NOMO-1 (cell line): ENCODE data around the gene AIG1.
"Not testable (repeated sequence)": the region's sequence is repeated elsewhere in the genome, so short reads cannot be mapped to it uniquely, and the experiment has no call there.

Experiments used
- DNase-seq, 2 experiments: peaks; one replicate each; lab custom pipeline; 2025; ENCODE audit not compliant: unreplicated experiment in 2 of 2; lab: John Stamatoyannopoulos, UW

AIG1 gene

DNA sequence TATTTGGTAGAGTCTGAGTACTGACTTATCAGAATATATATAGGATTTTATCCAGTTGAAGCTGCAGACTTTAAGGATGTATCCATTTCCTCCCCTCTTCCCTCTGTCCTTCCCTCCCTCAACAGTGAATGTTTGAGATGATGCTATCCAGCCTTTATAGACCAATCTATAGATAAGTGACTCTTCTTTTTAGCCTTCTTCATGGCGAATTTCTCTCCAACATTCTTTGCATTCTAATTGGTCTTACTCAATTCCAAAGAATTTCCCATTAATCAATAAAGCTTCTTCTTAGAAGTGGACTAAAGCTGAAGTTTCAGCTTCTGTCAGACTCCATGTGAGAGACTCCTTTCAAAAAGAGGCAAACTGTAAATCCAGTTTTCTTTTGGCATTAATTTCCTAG lies 99.3 kb downstream of the AIG1 start:
- no peak for DNase-seq

DNA sequence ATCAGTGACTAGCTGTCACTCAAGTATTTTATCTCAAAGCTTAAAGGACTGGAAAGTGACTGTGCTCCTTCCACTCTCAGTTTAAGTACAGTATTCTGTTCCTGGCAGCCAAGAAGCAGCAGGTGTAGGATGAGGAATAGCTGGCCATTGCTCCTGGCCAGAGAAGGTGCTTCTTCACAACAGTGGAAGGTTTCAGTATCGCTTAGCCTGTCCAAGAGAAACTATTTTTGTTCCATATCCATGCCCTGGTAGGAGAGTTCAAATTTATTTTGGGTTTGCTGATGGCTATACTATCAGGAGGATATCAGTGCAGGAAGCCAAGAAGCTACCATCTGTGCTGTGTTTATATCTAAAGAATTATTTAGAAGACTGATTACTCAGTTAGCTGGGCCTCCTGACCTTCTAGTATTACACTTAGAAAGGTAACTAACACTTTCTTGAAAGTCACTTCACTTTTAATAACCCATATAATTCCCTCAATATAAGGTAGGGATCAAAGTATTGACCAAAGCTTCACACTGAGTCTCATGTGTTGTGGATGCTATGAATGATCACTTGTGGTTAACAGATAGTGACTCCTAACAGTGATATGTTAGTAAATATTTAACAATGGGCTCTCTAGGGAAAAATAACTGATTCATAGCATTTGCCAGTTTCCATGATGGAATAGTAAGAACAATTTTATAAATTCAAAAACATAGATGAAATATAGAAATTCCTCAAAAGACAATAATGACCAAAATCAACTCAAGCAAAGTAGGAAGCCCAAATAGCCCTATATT lies 99.9 kb downstream of the AIG1 start:
- no peak for DNase-seq

DNA sequence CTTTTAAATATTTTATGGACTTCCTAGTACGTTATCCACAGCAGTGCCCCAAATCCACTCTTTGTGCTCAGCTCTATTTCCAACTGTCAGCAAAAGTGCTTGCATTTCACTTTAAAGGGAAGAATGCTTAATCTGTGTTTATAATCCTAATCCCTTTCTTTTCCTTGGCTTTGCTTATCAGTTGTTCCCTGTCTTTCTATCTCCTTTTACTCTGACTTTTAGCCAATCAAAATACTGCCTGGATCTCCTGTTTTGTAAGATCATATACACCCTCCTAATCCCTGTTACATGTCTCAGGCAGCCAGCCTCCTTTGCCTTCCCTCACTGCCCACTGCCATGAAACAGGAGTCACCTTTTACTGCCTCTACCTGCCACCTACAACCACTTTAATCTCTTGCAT lies 102.9 kb downstream of the AIG1 start:
- no peak for DNase-seq

DNA sequence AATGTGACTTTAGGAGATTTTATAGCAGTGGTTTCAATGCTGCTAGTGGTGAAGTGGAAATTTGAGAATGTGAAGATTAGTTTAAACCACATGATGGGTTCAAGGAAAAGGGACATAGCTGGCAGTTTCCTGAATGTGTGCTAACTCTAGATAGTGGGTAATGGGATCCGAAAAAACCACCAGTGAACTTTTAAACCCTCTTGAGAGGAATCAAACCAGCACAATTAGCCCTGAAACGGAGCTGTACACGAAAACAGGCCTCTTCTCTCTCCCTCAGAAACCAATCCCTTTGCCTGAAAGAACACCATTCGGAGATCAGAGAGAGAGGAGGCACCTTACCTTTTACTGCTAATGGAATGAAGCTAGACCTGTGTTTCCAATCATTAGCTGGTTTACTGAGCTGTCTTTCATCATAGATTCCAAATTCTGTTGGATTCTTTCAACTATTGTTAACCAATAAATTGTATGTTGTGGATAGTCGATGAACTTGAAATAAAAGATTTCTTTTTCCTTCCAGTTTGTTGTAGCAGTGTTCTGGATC lies 103.9 kb downstream of the AIG1 start:
- DNase-seq = no peak

DNA sequence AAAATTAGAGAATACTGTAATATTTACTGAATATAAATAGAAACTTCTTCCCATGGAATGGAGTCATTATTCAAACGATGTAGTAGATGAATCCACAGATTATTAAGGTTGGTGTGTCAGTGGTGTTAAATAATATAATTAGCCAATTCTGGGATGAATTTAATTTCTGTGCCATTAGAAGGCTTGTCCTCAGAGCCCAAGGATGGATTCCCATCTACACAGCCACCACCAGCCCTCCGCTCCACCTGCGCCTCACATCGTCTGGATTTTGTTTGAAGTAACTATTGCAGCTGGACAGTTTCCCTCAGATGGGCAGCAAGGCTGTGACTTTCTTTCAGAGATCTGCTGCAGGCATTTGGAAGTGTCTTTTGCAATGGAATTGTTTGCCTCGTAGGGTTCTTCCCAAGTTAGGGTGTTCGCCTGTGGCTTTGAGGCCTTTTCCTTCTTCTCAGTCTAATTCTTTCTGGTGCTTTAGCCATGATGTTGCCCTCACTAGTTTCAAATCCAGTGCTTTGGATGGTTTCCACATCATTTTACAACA lies 104.7 kb downstream of the AIG1 start:
- no peak for DNase-seq

DNA sequence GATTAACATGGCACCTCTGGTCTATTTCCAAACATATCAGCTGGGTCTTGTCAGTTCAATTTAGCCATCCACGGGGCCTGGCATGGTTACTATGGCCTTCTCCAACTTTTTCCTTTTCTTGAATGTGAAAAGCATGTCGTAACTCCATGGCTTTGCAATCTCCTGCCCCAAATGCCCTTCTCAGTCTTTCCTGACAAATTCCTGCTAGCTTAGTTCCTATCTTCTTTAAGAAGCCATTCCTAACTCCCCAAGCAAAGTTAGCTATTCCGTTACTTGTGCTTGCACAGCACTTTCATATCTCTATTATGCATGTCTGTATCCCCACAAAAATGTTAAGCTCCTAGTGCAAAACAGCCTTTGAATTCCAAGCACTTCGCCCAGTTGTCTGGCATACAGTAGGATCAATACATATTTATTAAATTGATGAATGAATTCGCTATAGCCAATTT lies 105.6 kb downstream of the AIG1 start:
- no peak for DNase-seq

DNA sequence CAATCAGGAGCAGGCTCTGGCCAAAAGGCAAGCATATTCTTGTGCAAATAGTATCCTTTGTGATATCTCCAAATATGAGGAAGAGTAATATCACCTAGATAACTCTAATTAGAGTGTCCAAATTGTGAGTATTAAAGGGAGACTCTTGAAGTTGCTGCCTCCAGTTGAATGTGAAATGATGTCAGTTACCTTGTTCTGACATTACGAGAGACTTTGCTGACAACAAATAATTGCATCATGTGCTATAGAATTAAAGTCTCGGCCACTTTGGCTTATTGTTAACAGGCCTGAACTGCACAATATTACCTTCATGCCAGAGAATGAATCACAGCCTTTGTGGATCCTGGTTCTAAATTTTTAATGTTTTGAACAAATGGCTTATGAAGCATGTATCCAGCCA lies 106.5 kb downstream of the AIG1 start:
- no peak for DNase-seq

DNA sequence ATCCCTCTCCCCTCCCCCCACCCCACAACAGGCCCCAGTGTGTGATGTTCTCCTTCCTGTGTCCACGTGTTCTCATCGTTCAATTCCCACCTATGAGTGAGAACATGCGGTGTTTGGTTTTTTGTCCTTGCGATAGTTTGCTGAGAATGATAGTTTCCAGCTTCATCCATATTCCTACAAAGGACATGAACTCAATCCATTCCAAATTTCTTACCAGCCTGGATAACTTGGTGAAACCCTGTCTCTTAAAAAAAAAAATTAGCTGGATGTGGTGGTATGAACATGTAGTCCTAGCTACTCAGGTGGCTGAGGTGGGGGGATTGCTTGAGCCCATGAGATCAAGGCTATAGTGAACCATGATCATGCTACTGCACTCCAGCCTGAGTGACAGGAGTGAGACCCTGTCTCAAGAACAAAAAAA lies 107.7 kb downstream of the AIG1 start:
- not testable (repeated sequence) for DNase-seq

DNA sequence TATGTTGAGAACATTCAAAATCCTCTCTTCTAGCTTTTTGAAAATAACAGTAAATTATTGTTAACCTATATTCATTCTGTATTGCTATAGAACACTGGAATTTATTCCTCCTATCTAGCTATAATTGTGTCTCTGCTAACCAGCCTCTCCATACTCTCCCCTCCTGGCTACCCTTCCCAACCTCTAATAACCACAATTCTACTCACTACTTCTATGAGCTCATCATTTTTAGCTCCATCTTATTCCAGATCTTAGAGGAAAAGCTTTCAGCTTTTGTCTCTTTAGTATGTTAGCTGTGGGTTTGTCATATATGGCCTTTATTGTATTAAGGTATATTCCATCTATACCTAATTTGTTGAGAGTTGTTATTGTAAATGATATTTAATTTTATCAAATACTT lies 108.8 kb downstream of the AIG1 start:
- DNase-seq = no peak

DNA sequence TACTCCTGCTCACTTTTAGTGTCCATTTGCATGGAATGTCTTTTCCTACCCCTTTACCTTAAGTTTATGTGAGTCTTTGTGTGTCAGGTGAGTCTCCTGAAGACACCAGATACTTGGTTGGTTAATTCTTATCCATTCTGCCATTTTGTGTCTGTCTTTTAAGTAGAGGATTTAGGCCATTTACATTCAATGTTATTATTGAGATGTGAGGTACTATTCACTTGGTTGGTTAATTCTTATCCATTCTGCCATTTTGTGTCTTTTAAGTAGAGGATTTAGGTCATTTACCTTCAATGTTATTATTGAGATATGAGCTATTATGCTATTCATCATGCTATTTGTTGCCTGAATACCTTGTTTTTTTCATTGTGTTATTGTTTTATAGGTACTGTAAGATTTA lies 113.8 kb downstream of the AIG1 start:
- DNase-seq = no peak

DNA sequence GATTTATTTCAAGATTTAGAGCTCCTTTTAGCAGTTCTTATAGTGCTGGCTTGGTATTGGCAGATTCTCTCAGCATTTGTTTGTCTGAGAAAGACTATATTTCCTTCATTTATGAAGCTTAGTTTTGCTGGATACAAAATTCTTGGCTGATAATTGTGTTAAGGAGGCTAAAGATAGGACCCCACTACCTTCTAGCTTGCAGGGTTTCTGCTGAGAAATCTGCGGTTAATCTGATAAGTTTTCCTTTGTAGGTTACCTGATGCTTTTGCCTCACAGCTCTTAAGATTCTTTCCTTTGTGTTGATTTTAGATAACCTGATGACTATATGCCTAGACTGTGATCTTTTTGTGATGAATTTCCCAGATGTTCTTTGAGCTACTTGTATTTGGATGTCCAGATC lies 114.3 kb downstream of the AIG1 start:
- no peak for DNase-seq

DNA sequence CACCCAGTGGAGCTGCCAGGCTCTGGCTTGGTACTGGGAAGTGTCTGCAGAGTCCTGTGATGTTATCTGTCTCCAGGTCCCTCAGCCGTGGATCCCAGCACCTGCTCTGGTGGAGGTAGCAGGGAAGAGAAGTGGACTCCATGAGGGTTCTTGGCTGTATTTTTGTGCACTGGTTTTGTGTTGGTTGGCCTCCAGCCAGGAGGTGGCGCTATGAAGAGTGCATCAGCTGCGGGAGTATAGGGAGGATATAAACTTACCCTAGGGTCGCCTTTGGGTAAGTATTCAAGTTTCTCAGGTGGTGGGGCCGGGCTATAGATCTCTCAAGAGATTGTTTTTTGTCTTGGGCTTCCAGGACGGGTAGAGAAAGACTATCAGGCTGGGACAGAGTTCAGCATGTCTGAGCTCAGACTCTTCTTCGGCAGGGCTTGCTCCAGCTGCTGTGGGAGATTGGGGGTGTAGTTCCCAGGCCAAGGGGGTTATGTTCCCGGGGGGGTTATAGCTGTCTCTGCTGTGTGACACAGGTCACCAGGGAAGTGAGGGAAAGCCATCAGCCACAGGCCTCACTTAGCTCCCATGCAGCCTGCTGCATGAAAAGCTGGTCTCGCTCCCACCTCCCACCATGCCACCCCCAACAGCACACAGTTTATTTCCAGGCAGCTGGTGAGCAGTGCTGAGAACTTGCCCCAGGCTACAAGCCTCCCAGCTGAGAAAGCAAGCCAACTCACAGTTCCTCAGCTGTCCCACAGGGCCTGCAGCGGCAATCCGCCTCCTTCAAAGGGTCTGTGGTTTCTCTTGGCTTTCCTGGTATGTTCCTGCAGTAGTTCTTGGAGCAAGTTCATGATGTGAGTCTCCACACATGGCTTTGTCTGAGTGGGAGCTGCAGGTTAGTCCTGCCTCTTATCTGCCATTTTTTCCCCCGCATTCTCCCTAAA lies 115.7 kb downstream of the AIG1 start:
- no peak for DNase-seq

DNA sequence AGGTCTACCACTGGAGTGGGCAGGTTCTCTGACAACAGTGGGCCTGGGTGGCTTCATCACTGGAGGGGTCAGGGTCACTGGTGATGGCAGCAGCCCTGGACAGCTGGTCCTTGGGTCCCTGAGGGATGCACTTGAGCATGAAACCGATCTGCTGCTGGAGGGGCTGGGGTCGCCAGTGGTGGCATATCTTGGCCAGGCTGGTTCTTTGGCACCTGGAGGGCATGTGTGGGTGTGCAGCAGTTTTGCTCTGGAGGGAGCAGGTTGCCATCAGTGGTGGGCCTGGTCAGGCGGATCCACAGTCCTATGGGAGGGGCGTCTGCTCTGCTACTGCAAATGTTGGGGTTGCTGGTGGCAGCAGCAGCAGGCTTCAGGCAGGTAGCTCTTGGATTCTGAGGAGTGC lies 117.0 kb downstream of the AIG1 start:
- DNase-seq = no peak

DNA sequence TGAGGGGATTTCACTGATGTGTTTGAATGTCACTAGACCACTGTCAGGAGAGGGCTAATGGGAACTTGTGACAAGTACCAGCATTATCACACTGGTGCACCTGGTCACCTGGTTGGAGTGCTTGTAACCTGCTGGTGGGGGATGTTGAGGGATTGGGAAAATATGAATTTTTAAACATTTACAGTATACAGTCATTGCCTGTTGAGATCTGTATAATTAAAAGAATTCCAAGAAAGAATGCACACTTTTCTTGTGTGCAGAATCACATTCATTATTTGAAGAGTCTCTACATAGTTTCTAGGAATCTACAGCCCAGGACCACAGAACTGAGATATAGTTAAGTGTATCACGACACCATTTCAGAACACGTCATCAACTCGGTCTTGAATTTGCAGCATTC lies 118.4 kb downstream of the AIG1 start:
- DNase-seq = no peak

DNA sequence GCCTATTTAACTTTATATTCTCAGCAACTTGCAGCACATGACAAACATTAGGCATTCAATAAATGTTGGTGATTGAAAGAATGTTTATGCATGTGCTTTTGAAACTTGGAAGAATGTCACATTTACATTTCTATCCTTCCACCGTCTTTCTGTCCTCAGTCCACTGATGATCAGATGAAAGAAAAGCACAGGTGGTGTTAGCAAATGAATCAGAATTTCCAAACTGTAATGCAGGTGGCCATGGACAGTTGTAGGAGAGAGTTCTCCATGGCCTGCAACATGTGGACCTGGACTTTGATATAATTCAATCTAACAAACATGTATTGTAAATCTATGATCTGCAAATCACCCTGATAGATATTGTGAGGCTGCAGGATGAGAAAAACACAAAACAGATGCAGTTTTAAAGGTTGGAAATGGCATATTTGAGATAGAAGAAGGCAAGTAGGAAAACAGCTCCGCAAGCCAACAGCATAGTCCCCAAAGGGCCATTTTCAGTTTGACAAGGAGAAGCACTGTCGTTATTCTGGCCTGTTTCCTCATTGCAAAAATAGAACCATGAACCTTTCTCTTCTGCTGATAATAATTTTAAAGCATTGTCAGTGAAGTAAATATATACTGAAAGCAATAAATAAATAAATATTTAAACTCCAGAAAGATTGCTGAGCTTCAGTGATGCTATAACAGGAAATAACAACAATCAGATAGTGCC lies 119.4 kb downstream of the AIG1 start:
- no peak for DNase-seq

DNA sequence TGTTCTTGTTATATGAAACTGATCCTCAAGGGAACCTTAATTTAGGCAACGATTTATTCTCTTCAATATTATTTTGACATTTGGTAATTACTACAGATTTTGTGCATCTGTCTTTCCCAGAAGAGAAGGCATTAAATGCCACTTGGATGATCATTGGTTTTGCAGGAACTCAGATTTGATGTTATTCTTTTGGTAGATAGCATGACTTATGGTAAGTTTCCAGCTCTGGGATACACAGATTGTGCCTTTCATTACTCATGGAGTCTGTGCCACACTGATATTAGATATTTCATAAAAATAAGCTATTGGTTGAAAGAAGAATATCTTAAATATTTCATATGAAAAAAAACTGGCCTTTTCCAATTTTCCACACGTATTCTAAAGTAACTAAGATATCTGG lies 120.1 kb downstream of the AIG1 start:
- DNase-seq = no peak

DNA sequence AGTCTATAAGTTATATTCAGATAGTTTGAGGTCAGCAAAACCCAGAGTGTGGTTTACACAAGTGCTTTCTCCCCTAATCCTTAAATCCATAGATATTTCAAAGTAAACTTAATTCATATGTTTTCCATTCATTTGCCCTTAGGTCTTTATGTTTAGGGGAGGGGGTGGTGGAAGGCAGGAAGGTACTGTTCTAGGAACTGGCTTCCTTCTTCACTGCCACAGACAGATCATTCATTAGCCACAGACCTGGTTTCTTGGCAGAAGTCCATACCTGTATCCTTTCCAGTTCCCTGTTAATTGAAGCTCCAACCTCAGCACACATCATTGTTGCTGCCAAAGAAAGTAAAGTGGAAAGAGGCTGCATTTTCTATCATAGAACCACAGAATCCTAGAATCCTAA lies 123.0 kb downstream of the AIG1 start:
- no peak for DNase-seq

DNA sequence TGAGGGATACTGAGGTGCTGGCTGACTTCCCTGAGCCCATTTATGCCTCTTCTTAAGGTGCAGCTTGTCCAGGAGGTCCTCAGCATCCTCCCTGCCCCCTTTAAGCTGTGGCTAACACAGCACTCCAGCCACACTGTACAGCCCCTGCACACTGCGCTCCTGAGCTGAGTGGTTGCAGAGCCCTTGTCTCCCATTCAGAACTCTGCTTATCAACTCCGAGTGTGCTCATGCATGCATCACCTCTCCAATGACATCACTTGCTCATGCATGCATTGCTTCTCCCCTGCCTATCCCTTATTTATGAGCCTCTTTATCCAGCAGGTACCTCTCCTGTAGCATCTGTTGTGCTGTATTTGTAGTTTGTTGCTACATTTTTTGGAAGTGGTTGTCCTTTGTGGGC lies 124.6 kb downstream of the AIG1 start:
- DNase-seq = no peak

DNA sequence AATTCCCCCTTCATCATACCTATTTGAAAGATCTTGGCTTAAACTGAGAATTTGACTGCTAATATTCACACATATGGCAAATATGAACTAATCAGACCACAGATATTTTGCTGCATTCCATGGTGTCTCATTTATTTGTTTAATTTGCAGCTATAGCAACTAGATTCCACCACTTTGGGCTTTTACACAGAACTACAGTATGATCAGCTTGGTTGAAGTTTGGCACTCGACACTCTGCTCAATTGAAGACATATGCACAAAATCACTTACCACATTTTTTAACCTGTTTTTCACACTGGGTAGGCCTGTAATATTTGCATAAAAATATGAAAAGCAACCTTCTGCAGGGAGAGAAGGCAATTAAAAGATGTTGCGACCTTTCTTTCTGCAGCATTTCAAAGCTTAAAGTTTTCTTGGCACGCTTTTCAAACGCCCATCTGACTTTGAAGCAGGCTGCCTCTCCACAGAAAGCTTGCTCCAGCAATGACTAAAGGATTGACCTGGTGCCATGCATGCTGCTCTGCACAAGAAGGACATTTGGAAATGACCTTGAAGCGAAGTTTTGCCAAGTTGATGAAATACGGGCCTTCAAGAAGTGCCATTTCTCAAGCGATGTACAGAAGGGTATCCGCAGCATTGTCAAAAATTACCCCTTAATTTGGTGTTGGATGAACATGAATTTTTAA lies 126.7 kb downstream of the AIG1 start:
- no peak for DNase-seq

DNA sequence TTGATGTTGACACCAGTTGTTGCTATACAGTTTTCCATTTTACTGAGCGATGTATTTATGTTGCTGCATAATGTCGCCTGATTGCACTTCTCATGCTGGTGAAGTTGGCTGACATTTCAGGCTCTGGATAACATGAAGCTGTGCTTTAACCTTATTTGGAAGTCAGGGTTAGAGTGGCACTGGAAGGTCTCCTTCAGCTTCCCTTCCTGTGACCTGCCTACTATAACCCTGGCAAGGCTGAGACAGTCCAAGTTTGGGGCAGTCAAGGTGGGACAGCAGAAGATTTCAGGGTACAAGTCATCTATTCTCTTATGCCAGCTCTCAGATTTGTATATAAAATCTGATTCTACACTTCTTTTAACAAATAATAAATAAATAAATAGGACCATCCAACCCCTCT lies 127.6 kb downstream of the AIG1 start:
- no peak for DNase-seq
